RWPE2 (cell line): ENCODE measurements around the gene NEU2.

Experiments
- ATAC-seq: fragments of 200-7000 bp; cut with Tn5 transposase; 3 replicates; pipeline ENCODE4 v1.9.1; 2021; ENCODE audit warnings: low read depth
- DNase-seq: peaks from one replicate; pipeline ENCODE4 v3.0.0-alpha.2; 2020; ENCODE audit warnings: low spot score
- H3K27ac ChIP-seq: fragments of 450-650 bp; 2 replicates; pipeline ENCODE4 v1.5.1; 2017; ENCODE audit warnings: mild to moderate bottlenecking; ENCODE audit not compliant: poor library complexity, severe bottlenecking
- H3K27me3 ChIP-seq: fragments of 250-450 bp; sonication (Bioruptor Pico); 2 replicates; pipeline ENCODE4 v1.5.1; 2021; ENCODE audit warnings: mild to moderate bottlenecking, moderate library complexity; ENCODE audit not compliant: insufficient read depth, poor library complexity, severe bottlenecking
- H3K36me3 ChIP-seq: fragments of 250-450 bp; sonication (Bioruptor Pico); 2 replicates; pipeline ENCODE4 v1.5.1; 2020; ENCODE audit warnings: low read depth, mild to moderate bottlenecking, moderate library complexity
- H3K4me1 ChIP-seq: fragments of 250-450 bp; sonication (Bioruptor Pico); 2 replicates; pipeline ENCODE4 v1.5.1; 2021; ENCODE audit warnings: mild to moderate bottlenecking, moderate library complexity; ENCODE audit not compliant: insufficient read depth, poor library complexity, severe bottlenecking
- H3K4me3 ChIP-seq: fragments of 250-450 bp; sonication (Bioruptor Pico); 2 replicates; pipeline ENCODE4 v1.5.1; 2021; ENCODE audit warnings: mild to moderate bottlenecking, moderate library complexity; ENCODE audit not compliant: severe bottlenecking
- H3K9me3 ChIP-seq: fragments of 250-450 bp; sonication (Bioruptor Pico); 2 replicates; pipeline ENCODE4 v1.5.1; 2021; ENCODE audit warnings: mild to moderate bottlenecking, moderate library complexity; ENCODE audit not compliant: severe bottlenecking
- CTCF ChIP-seq: fragments of 450-650 bp; IDR thresholded peaks from one replicate; pipeline ENCODE4 v1.5.1; 2017; ENCODE audit warnings: mild to moderate bottlenecking, moderate library complexity; ENCODE audit not compliant: poor library complexity, severe bottlenecking

NEU2 gene

GRCh38 chr2:233081731-233082221 is 49.3 kb downstream of the NEU2 start:
- DNase-seq (no peak), ATAC-seq (no peak)
- Histone ChIP-seq H3K9me3 (no peaks in the 10 kb centered on the region), H3K4me1 (no peaks in the 10 kb centered on the region), H3K27me3 (no peaks in the 10 kb centered on the region), H3K36me3 (no peaks in the 10 kb centered on the region), H3K4me3 (no peak overlapping the region), H3K27ac (no peak overlapping the region)
- TF ChIP-seq CTCF = no peak

- DNase-seq (no peak), ATAC-seq (no peak)
- Histone ChIP-seq H3K27ac (no peak overlapping the region), H3K4me3 (no peak overlapping the region), H3K4me1 (no peaks in the 10 kb centered on the region), H3K9me3 (no peaks in the 10 kb centered on the region), H3K27me3 (no peaks in the 10 kb centered on the region), H3K36me3 (no peaks in the 10 kb centered on the region)
- TF ChIP-seq CTCF = no peak
Measured at GRCh38 chr2:233082222-233082930, 49.9 kb downstream of the NEU2 start.

GRCh38 chr2:233082931-233083755 is 50.7 kb downstream of the NEU2 start:
- Histone ChIP-seq H3K4me1 (no peaks in the 10 kb centered on the region), H3K27me3 (no peaks in the 10 kb centered on the region), H3K9me3 (no peaks in the 10 kb centered on the region), H3K27ac (no peak overlapping the region), H3K36me3 (no peaks in the 10 kb centered on the region), H3K4me3 (no peak overlapping the region)
- DNase-seq (no peak), ATAC-seq (no peak)
- TF ChIP-seq CTCF = no peak

- no peaks in the 10 kb centered on the region for H3K27me3 ChIP-seq
- H3K36me3 ChIP-seq = no peaks in the 10 kb centered on the region
- no peaks in the 10 kb centered on the region for H3K4me1 ChIP-seq
- no peak for ATAC-seq
- TF ChIP-seq CTCF = no peak
- no peaks in the 10 kb centered on the region for H3K9me3 ChIP-seq
- no peak overlapping the region for H3K4me3 ChIP-seq
- H3K27ac ChIP-seq = no peak overlapping the region
- no peak for DNase-seq
Measured at GRCh38 chr2:233083782-233084181, 51.3 kb downstream of the NEU2 start.
